Measurements from ENCODE around the gene TMEM121.

TMEM121 gene

GRCh38 chr14:105486974-105487448 lies 39.4 kb upstream of the TMEM121 start:
- no peak for DNase-seq (ENCODE audit: extremely low read depth in 1 of 2, low read depth in 1 of 2)

GRCh38 chr14:105487449-105487985 lies 38.9 kb upstream of the TMEM121 start:
- no peak for DNase-seq (ENCODE audit: extremely low read depth in 1 of 2, low read depth in 1 of 2)

GRCh38 chr14:105487986-105488777 lies 38.2 kb upstream of the TMEM121 start:
- no peak for DNase-seq (ENCODE audit: extremely low read depth in 1 of 2, low read depth in 1 of 2)

- no peak for DNase-seq (ENCODE audit: extremely low read depth in 1 of 2, low read depth in 1 of 2)
Measured at GRCh38 chr14:105488781-105489541, 37.4 kb upstream of the TMEM121 start.

- peak; percentile 77 for DNase-seq (ENCODE audit: extremely low read depth in 1 of 2, low read depth in 1 of 2)
Measured at GRCh38 chr14:105489542-105490266, 36.7 kb upstream of the TMEM121 start.

- no peak for DNase-seq (ENCODE audit: extremely low read depth in 1 of 2, low read depth in 1 of 2)
Measured at GRCh38 chr14:105490267-105490571, 36.2 kb upstream of the TMEM121 start.

- peak; percentile 99 for DNase-seq (ENCODE audit: extremely low read depth in 1 of 2, low read depth in 1 of 2)
Measured at GRCh38 chr14:105490572-105491365, 35.6 kb upstream of the TMEM121 start, which contains the start of gene TEDC1. Gene TEDC1, plus strand, starts transcription at chr14:105491246. Its CDS starts 130 bp downstream, at chr14:105491376.

- DNase-seq (ENCODE audit: extremely low read depth in 1 of 2, low read depth in 1 of 2) = peak; percentile 78 to 86
Measured at GRCh38 chr14:105491366-105491973, 34.9 kb upstream of the TMEM121 start.

- DNase-seq (ENCODE audit: extremely low read depth in 1 of 2, low read depth in 1 of 2) = no peak
Measured at GRCh38 chr14:105492031-105492970, 34.1 kb upstream of the TMEM121 start.

GRCh38 chr14:105492971-105493871 lies 33.2 kb upstream of the TMEM121 start:
- no peak for DNase-seq (ENCODE audit: extremely low read depth in 1 of 2, low read depth in 1 of 2)

- no peak for DNase-seq (ENCODE audit: extremely low read depth in 1 of 2, low read depth in 1 of 2)
Measured at GRCh38 chr14:105493921-105494605, 32.3 kb upstream of the TMEM121 start.

GRCh38 chr14:105494606-105494929 lies 31.8 kb upstream of the TMEM121 start:
- no peak for DNase-seq (ENCODE audit: extremely low read depth in 1 of 2, low read depth in 1 of 2)

GRCh38 chr14:105495101-105495989 lies 31.0 kb upstream of the TMEM121 start:
- no peak for DNase-seq (ENCODE audit: extremely low read depth in 1 of 2, low read depth in 1 of 2)

- no peak for DNase-seq (ENCODE audit: extremely low read depth in 1 of 2, low read depth in 1 of 2)
Measured at GRCh38 chr14:105495990-105496830, 30.2 kb upstream of the TMEM121 start.

- no peak for DNase-seq (ENCODE audit: extremely low read depth in 1 of 2, low read depth in 1 of 2)
Measured at GRCh38 chr14:105496831-105497591, 29.4 kb upstream of the TMEM121 start.

Measured in stimulated activated CD8-positive, alpha-beta memory T cell treated with anti-CD3 and anti-CD28 coated beads, Interleukin-7, amount 100 ng/mL, for 48 hours (primary cell).